Cardiac muscle cell (in vitro differentiated cells and primary cell): ENCODE measurements around the gene SRMS. TPM values are rescaled to one million over a fixed set of nuclear protein-coding genes. Genes with fewer than 3 reads are reported as not detected.

Experiments used
- DNase-seq, 2 donors: peaks; one replicate each; pipeline versions ENCODE4 v3.0.0 to v3.0.0-alpha.2; 2010 to 2017; ENCODE audit warnings: low read depth in 1 of 2, low spot score in 1 of 2
- H3K27ac ChIP-seq: fragments of 200-600 bp; sonication (generic); 2 replicates; pipeline ENCODE4 v1.5.1; 2016
- H3K27me3 ChIP-seq: fragments of 200-600 bp; sonication (generic); 2 replicates; pipeline ENCODE4 v1.6.0; 2016; ENCODE audit warnings: control low read depth
- H3K36me3 ChIP-seq: fragments of 200-600 bp; sonication (generic); 2 replicates; pipeline ENCODE4 v1.5.1; 2016; ENCODE audit warnings: control low read depth
- H3K4me1 ChIP-seq: fragments of 200-600 bp; sonication (generic); 2 replicates; pipeline ENCODE4 v1.8.1; 2017; ENCODE audit warnings: low read depth, mild to moderate bottlenecking, mixed run types
- H3K4me3 ChIP-seq: fragments of 200-600 bp; sonication (generic); 2 replicates; pipeline ENCODE4 v1.5.1; 2016; ENCODE audit warnings: mild to moderate bottlenecking
- H3K9me3 ChIP-seq: fragments of 200-600 bp; sonication (generic); 2 replicates; pipeline ENCODE4 v1.5.1; 2017; ENCODE audit warnings: low read depth, mild to moderate bottlenecking, control low read depth
- polyA plus RNA-seq: library from polyadenylated mRNA; unstranded; fragments of >200 nt; fragmentation: Nextera tagmentation; extraction: Ambion mirVana; gene quantifications from 2 replicates; pipeline ENCODE4 v1.2.1, GENCODE V29; 2016
- total RNA-seq: library from RNA; depleted of rRNA; stranded (reverse); fragments of >200 nt; gene quantifications from 2 replicates; pipeline ENCODE4 v1.2.3, GENCODE V29; 2016
- TF ChIP-seq, protein P1 (sequence below): IDR thresholded peaks from 2 replicates; pipeline ENCODE4 v1.5.1; 2012; ENCODE audit warnings: low read depth, mild to moderate bottlenecking, low read length

Gene SRMS
- total and polyA plus RNA-seq, 2 experiments from 2014 or later, result not detected

DNA sequence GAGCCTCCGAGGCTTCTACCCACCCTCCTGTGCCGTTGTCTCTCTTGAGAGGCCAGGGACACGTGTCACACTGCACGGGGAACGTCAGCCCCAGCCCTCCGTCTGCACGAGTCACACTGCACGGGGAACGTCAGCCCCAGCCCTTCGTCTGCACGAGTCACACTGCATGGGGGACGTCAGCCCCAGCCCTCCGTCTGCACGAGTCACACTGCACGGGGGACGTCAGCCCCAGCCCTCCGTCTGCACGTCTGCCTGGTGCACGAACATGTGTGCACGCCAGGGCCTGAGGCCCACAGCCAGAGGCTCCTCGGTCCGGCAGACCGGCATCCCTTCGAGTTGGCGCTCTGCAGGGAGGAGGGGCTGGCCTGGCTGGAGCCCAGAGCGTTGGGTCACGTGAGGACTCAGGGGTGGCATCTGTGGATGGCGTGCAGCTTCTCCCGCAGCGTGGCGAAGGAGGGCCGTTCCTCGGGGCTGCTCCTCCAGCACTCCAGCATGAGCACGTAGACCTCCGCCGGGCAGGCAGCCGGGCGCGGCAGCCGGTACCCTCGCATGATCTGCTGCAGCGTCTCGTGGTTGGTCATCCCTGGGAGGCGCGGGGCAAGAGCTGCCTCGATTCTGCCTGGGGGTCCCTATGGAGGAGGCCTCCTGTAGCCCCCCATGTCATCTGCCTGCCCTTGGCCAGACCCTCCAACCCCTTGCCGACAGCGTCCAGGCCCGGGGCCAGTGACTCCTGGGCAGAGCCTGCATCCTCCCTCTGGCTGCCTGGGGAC, 6.9 kb downstream of the SRMS start:
- Histone ChIP-seq H3K36me3 (no peaks in the 10 kb centered on the region), H3K4me1 (no peaks in the 10 kb centered on the region)

DNA sequence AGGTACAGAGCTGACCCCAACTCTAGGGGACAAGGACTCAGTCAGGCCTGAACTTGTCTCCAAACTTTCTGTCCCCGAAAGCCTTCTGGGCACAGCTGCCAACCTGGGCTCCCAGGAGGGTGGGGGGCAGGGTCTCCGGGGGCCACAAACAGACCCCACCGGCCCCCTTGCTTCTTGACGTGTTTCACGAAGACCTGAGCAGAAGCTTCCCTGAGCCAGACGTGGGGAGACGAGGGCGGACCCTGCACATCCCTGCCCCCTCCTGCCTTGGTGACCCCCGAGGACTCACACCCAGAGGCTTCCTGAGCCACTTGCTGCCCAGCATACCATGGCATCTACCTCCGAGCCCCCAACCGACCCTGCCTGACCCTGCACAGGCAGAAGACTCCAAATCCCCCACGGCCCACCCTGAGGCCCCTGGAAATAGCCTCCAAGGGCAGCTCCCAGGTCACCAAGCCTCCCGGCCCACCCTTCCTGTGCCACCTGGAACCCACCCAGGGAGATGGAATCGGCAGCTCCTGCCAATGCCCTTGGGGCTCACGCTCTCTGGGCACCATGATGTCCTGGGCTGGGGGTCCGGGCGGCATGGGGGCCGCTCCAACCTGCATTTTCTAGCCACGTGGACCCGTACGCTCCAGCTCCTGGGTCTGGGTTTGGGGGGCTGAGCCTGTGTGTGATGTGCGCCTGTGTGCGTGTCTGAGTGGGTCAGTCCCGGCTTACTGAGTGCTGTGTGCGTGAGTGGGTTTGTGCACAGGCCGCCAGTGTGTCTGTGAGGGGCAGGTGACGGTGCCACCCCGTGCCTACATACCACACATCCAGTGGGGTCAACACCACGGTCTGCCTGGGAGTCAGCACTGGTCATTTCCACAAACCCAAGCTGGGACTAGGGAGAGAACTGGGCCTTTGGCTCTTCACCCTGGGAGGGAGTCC, 7.8 kb downstream of the SRMS start:
- Histone ChIP-seq H3K4me3 (no peak overlapping the region), H3K36me3 (no peaks in the 10 kb centered on the region), H3K27me3 (no peaks in the 10 kb centered on the region), H3K27ac (no peak overlapping the region), H3K4me1 (no peaks in the 10 kb centered on the region), H3K9me3 (no peaks in the 10 kb centered on the region)
- TF ChIP-seq, protein P1, sequence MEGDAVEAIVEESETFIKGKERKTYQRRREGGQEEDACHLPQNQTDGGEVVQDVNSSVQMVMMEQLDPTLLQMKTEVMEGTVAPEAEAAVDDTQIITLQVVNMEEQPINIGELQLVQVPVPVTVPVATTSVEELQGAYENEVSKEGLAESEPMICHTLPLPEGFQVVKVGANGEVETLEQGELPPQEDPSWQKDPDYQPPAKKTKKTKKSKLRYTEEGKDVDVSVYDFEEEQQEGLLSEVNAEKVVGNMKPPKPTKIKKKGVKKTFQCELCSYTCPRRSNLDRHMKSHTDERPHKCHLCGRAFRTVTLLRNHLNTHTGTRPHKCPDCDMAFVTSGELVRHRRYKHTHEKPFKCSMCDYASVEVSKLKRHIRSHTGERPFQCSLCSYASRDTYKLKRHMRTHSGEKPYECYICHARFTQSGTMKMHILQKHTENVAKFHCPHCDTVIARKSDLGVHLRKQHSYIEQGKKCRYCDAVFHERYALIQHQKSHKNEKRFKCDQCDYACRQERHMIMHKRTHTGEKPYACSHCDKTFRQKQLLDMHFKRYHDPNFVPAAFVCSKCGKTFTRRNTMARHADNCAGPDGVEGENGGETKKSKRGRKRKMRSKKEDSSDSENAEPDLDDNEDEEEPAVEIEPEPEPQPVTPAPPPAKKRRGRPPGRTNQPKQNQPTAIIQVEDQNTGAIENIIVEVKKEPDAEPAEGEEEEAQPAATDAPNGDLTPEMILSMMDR, result no peak
- no peak for DNase-seq

More for the DNA sequence above, 6.9 kb downstream of the SRMS start:
- TF ChIP-seq, protein P1, result no peak
- no peak overlapping the region for H3K27ac ChIP-seq
- DNase-seq, result no peak
- H3K4me3 ChIP-seq, result no peak overlapping the region
- no peaks in the 10 kb centered on the region for H3K9me3 ChIP-seq
- no peaks in the 10 kb centered on the region for H3K27me3 ChIP-seq

DNA sequence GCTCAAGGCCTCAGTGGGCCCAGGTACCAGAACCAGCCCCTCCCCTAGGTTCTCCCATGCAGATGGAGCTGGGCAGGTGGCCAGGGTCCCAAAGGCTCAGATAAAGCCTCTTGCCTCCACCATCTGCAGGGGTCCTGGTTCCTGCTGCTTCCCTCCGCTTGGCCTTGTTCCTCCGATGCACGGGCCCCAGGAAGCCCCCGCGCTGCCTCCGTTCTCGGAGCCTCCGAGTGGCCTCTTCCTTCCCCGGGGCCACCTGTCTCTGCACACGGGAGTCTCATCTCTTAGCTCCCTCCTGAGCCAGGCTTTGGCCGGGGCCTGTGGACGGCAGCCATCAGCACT, 8.5 kb downstream of the SRMS start:
- no peak for DNase-seq
- peaks cover 5% of the 10 kb centered on the region for H3K4me1 ChIP-seq
- TF ChIP-seq, protein P1, result no peak
- H3K4me3 ChIP-seq, result no peak overlapping the region
- no peaks in the 10 kb centered on the region for H3K27me3 ChIP-seq
- H3K36me3 ChIP-seq, result no peaks in the 10 kb centered on the region
- H3K9me3 ChIP-seq, result no peaks in the 10 kb centered on the region
- H3K27ac ChIP-seq, result no peak overlapping the region

DNA sequence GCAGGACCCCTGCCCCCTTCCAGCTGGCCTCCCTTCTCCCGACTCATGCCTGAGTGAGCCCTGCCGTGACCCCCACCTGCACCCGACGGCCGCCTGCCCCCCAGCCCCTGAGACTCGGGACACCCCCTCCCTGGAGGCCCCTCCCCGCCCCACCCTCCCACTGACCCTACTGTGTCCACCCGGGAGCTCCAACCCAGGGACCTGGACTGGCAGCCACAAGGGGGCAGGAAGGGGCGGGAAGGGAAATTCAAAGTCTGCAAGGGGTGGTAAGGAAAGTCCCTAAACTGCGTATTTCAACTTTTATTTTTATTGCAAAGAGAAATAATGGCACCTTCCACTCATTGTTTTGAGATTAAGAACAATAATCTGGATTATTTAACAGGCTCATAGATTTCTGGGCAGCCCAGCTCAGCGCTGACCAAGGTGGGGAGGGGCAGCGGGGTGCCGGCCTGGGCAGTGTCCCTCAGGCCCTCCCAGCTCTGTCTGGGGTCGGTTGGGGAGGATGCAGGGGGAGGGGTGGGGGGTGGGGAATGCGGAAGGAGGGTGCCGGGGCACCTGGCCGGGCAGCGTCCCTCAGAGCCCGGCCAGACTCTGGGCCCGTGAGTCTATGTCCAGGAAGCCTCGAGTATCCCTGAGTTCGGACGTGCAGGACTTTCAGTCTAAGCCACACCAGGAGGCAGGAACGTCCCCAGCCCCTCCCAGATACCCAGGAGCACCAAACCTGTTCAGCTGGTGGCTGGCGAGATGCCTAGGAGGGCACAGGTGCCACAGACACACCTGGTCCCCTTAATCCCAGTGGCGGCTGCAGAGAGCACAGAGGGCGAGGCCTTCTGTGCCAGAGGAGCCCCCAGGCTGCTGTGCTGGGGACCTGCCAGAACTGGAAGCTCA, 9.1 kb downstream of the SRMS start:
- no peak overlapping the region for H3K4me3 ChIP-seq
- TF ChIP-seq, protein P1, result no peak
- H3K27ac ChIP-seq, result no peak overlapping the region
- H3K36me3 ChIP-seq, result no peaks in the 10 kb centered on the region
- no peaks in the 10 kb centered on the region for H3K9me3 ChIP-seq
- H3K27me3 ChIP-seq, result no peaks in the 10 kb centered on the region
- peaks cover 11% of the 10 kb centered on the region for H3K4me1 ChIP-seq
- DNase-seq, result no peak
